CD14-positive monocyte (primary cell): ENCODE data around the gene GLCCI1. TPM values are rescaled to one million over a fixed set of nuclear protein-coding genes. Genes with fewer than 3 reads are reported as not detected.

Experiments used
- DNase-seq, 3 donors: peaks; one replicate each; pipeline ENCODE4 v3.0.0-alpha.2; 2011 to 2022
- H2AFZ ChIP-seq: 2 replicates; pipeline ENCODE4 v1.6.0; 2012; ENCODE audit warnings: mild to moderate bottlenecking, low read depth, low read length, inconsistent platforms; ENCODE audit not compliant: insufficient read depth, poor library complexity, severe bottlenecking
- H3K27ac ChIP-seq, 2 donors: 1 replicate in 1 of 2; 2 replicates in 1 of 2; pipeline ENCODE4 v1.5.1; 2012 to 2013; ENCODE audit warnings: low read length in 2 of 2, control low read depth in 1 of 2, inconsistent platforms in 1 of 2, low read depth in 1 of 2, mild to moderate bottlenecking in 1 of 2
- H3K27me3 ChIP-seq, 2 donors: one replicate each; pipeline versions ENCODE4 v1.6.0 to v1.6.1; 2011 to 2013; ENCODE audit warnings: low read length in 2 of 2; ENCODE audit not compliant: control insufficient read depth in 2 of 2, insufficient read depth in 2 of 2
- H3K36me3 ChIP-seq, 2 donors: replicated peaks in 1 of 2; 1 replicate in 1 of 2; 2 replicates in 1 of 2; pipeline versions ENCODE4 v1.5.1 to v1.6.1; 2012 to 2013; ENCODE audit warnings: low read length in 2 of 2, control low read depth in 1 of 2, inconsistent platforms in 1 of 2, mild to moderate bottlenecking in 1 of 2; ENCODE audit not compliant: insufficient read depth in 2 of 2, control insufficient read depth in 1 of 2
- H3K4me1 ChIP-seq, 2 donors: 1 replicate in 1 of 2; 2 replicates in 1 of 2; pipeline versions ENCODE4 v1.5.1 to v1.6.1; 2012 to 2013; ENCODE audit warnings: low read length in 2 of 2, control low read depth in 1 of 2, inconsistent platforms in 1 of 2, mild to moderate bottlenecking in 1 of 2, moderate library complexity in 1 of 2; ENCODE audit not compliant: insufficient read depth in 2 of 2, control insufficient read depth in 1 of 2
- H3K4me2 ChIP-seq: replicated peaks from 2 replicates; pipeline ENCODE3; 2012; ENCODE audit warnings: low read length, moderate library complexity, mild to moderate bottlenecking; ENCODE audit not compliant: poor library complexity, severe bottlenecking; ENCODE audit errors: extremely low read depth
- H3K4me3 ChIP-seq, 3 experiments: fragments of 200-600 bp in 1 of 3; sonication (generic) in 1 of 3; replicated peaks in 1 of 3; 1 replicate in 2 of 3; 2 replicates in 1 of 3; pipeline ENCODE4 v1.5.1; 2011 to 2013; ENCODE audit warnings: low read length in 3 of 3, mild to moderate bottlenecking in 3 of 3, control low read depth in 2 of 3, low read depth in 2 of 3, inconsistent platforms in 1 of 3, moderate library complexity in 1 of 3
- H3K79me2 ChIP-seq: 2 replicates; pipeline ENCODE4 v1.6.0; 2012; ENCODE audit warnings: mild to moderate bottlenecking, control low read depth, inconsistent platforms, low read length, moderate library complexity; ENCODE audit not compliant: insufficient read depth
- H3K9ac ChIP-seq: 2 replicates; pipeline ENCODE4 v1.6.0; 2017; ENCODE audit warnings: low read length, mild to moderate bottlenecking; ENCODE audit not compliant: insufficient read depth, poor library complexity, severe bottlenecking
- H3K9me3 ChIP-seq, 2 donors: replicated peaks in 1 of 2; 1 replicate in 1 of 2; 2 replicates in 1 of 2; pipeline versions ENCODE4 v1.5.1 to v1.6.1; 2012 to 2013; ENCODE audit warnings: low read length in 2 of 2, control low read depth in 1 of 2; ENCODE audit not compliant: control insufficient read depth in 1 of 2, insufficient read depth in 1 of 2
- H4K20me1 ChIP-seq: 2 replicates; pipeline ENCODE4 v1.6.0; 2012; ENCODE audit warnings: mild to moderate bottlenecking, low read length, control low read depth, moderate library complexity; ENCODE audit not compliant: insufficient read depth
- H3K27ac Mint-ChIP-seq, 7 donors: one replicate each; pipeline ENCODE4 v1.8.0; 2020; ENCODE audit warnings: mild to moderate bottlenecking in 7 of 7, mixed read lengths in 7 of 7, moderate library complexity in 6 of 7, inconsistent platforms in 2 of 7
- H3K27me3 Mint-ChIP-seq, 3 donors: one replicate each; pipeline ENCODE4 v1.8.0; 2021 to 2022; ENCODE audit warnings: low read depth in 3 of 3, mild to moderate bottlenecking in 3 of 3, mixed read lengths in 3 of 3, moderate library complexity in 3 of 3, inconsistent platforms in 1 of 3
- H3K36me3 Mint-ChIP-seq, 2 donors: one replicate each; pipeline ENCODE4 v1.8.0; 2020; ENCODE audit warnings: mixed read lengths in 2 of 2, inconsistent platforms in 1 of 2, mild to moderate bottlenecking in 1 of 2
- H3K4me1 Mint-ChIP-seq: one replicate; pipeline ENCODE4 v1.8.0; 2020; ENCODE audit warnings: mild to moderate bottlenecking, mixed read lengths
- H3K4me3 Mint-ChIP-seq, 2 donors: one replicate each; pipeline ENCODE4 v1.8.0; 2020; ENCODE audit warnings: mild to moderate bottlenecking in 2 of 2, mixed read lengths in 2 of 2, moderate library complexity in 1 of 2
- H3K9me3 Mint-ChIP-seq, 7 donors: one replicate each; pipeline ENCODE4 v1.8.0; 2020 to 2022; ENCODE audit warnings: mixed read lengths in 7 of 7, mild to moderate bottlenecking in 6 of 7, moderate library complexity in 6 of 7, inconsistent platforms in 2 of 7
- WGBS: methylation state at CpG from one replicate; pipeline ENCODE4 v1.1.5; 2013; ENCODE audit warnings: missing lambda C conversion rate; ENCODE audit not compliant: insufficient coverage; 5-methylcytosine and 5-hydroxymethylcytosine counted together
- intact Hi-C, 2 donors: fragments of 100-400 bp; cut with micrococcal nuclease; formaldehyde crosslinking; loops; one replicate each; pipeline versions ENCODE4 v1.15.0 to v1.15.1; 2023
- polyA plus RNA-seq, 3 donors: library from polyadenylated mRNA; depleted of rRNA in 1 of 3; unstranded in 2 of 3; stranded (reverse) in 1 of 3; fragments of 300-500 nt in 2 of 3; fragments of >200 nt in 1 of 3; fragmentation: Illumina TruSeq in 2 of 3; gene quantifications; 1 replicate in 2 of 3; 2 replicates in 1 of 3; pipeline ENCODE4 v1.2.3, GENCODE V29; 2012 to 2021
- TF ChIP-seq, protein P1 (sequence below): fragments of 200-600 bp; IDR thresholded peaks from one replicate; pipeline ENCODE4 v1.8.0; 2022; ENCODE audit warnings: antibody characterized with exemption, mild to moderate bottlenecking

Gene GLCCI1
- polyA plus RNA-seq, 3 donors: 0.89 to 2.1 (median 1.1) TPM

DNA sequence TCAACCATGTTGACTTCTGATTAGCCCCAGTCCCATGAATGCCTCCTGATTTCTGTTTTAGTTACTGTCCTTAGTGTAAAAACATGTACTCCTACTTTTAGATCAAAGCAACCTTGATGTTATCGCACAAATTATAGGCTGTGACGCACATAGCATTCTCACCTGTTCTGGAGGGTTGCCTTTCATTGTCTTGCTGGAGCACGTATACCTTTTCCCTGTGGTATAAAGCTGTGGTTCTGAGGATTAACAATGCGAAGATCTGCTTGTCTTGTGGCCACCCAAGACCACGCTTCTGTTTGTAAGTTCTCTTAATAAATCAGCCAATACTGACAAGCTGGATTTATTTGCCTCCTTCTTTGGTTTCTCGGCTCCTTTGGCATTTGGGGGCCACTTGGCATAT lies 30.1 kb upstream of the GLCCI1 start:
- Histone ChIP-seq H3K27me3 (no peaks in the 10 kb centered on the region), H3K36me3 (no peaks in the 10 kb centered on the region), H3K4me1 (no peaks in the 10 kb centered on the region), H3K4me3 (no peak overlapping the region), H3K4me2 (no peak overlapping the region), H3K27ac (no peak overlapping the region), H3K79me2 (no peaks in the 10 kb centered on the region), H3K9ac (no peak overlapping the region), H2AFZ (no peak overlapping the region), H3K9me3 (no peaks in the 10 kb centered on the region), H4K20me1 (no peaks in the 10 kb centered on the region)
- no peaks in the 10 kb centered on the region for H3K36me3 Mint-ChIP-seq
- no peak overlapping the region for H3K27ac Mint-ChIP-seq
- DNase-seq: no peak
- WGBS: 79% methylated on average over 3 of the region's 6 CpGs
- H3K27me3 Mint-ChIP-seq: peaks cover 0 to 2% (median 0%) of the 10 kb centered on the region in 3 donors
- TF ChIP-seq, protein P1, sequence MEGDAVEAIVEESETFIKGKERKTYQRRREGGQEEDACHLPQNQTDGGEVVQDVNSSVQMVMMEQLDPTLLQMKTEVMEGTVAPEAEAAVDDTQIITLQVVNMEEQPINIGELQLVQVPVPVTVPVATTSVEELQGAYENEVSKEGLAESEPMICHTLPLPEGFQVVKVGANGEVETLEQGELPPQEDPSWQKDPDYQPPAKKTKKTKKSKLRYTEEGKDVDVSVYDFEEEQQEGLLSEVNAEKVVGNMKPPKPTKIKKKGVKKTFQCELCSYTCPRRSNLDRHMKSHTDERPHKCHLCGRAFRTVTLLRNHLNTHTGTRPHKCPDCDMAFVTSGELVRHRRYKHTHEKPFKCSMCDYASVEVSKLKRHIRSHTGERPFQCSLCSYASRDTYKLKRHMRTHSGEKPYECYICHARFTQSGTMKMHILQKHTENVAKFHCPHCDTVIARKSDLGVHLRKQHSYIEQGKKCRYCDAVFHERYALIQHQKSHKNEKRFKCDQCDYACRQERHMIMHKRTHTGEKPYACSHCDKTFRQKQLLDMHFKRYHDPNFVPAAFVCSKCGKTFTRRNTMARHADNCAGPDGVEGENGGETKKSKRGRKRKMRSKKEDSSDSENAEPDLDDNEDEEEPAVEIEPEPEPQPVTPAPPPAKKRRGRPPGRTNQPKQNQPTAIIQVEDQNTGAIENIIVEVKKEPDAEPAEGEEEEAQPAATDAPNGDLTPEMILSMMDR: no peak
- H3K9me3 Mint-ChIP-seq: peaks cover 0 to 1% (median 0%) of the 10 kb centered on the region in 7 donors
- H3K4me3 Mint-ChIP-seq: no peak overlapping the region
- peaks cover 2% of the 10 kb centered on the region for H3K4me1 Mint-ChIP-seq
- intact Hi-C loops: no loop called here

DNA sequence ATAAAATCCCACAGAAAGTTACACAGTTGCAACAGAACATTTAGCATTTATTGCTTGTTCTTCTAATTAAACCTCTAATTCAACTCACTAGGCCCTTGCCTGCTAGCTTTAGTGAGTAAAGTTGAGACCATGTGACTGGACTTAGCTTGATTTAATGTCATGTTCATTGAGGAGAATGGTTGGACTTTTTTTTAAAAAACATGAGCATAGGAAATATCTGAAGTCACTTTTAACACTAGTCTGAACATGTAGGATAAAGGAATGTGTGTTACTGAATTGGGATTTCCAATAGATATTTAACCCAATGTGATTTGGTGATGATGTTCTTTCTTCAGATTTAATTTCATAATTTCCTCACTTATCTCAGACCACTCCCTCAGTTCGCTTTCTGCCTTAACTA lies 24.6 kb upstream of the GLCCI1 start:
- Histone ChIP-seq H3K4me3 (no peak overlapping the region), H3K4me1 (no peaks in the 10 kb centered on the region), H3K9ac (no peak overlapping the region), H3K27ac (no peak overlapping the region), H4K20me1 (no peaks in the 10 kb centered on the region), H3K4me2 (no peak overlapping the region), H3K79me2 (no peaks in the 10 kb centered on the region), H3K36me3 (no peaks in the 10 kb centered on the region), H3K27me3 (no peaks in the 10 kb centered on the region), H3K9me3 (no peaks in the 10 kb centered on the region), H2AFZ (no peak overlapping the region)
- Mint-ChIP-seq H3K27me3 (no peaks in the 10 kb centered on the region), H3K4me1 (peaks cover 2% of the 10 kb centered on the region), H3K36me3 (no peaks in the 10 kb centered on the region), H3K9me3 (peaks cover 0 to 1% (median 0%) of the 10 kb centered on the region in 7 donors), H3K4me3 (no peak overlapping the region), H3K27ac (no peak overlapping the region)
- DNase-seq: no peak
- TF ChIP-seq, protein P1: no peak
- no CpG with 5 or more reads among the region's 1 CpG for WGBS
- intact Hi-C loops: no loop called here
